HEK293 (cell line): Measurements from ENCODE around the gene IL1R1.

Experiments used
- CTCF ChIA-PET: fragments of 350-600 bp; formaldehyde crosslinking; extraction: SDS; loops from one replicate; lab custom pipeline; 2021; ENCODE audit warnings: antibody characterized with exemption; lab: Yijun Ruan, JAX
- POLR2A ChIA-PET: fragments of 300-600 bp; formaldehyde crosslinking; extraction: SDS; loops from one replicate; lab custom pipeline; 2020; ENCODE audit warnings: antibody characterized with exemption, inconsistent platforms; lab: Yijun Ruan, JAX
- H3K27ac ChIP-seq: fragments of 200-500 bp; sonication (Bioruptor generic); 2 replicates; pipeline ENCODE4 v1.5.1; 2014; ENCODE audit warnings: low read depth, low read length, control low read depth, inconsistent platforms; ENCODE audit errors: extremely low read depth
- H3K36me3 ChIP-seq, 2 experiments: fragments of 200-500 bp in 1 of 2; sonication (Bioruptor generic) in 1 of 2; 1 replicate in 1 of 2; 2 replicates in 1 of 2; pipeline ENCODE4 v1.5.1; 2014 to 2017; ENCODE audit warnings: inconsistent platforms in 2 of 2, low read length in 2 of 2; ENCODE audit not compliant: control insufficient read depth in 2 of 2, insufficient read depth in 1 of 2
- H3K4me1 ChIP-seq: fragments of 200-500 bp; sonication (Bioruptor generic); 2 replicates; pipeline ENCODE4 v1.5.1; 2014; ENCODE audit warnings: mild to moderate bottlenecking, low read length, inconsistent platforms; ENCODE audit not compliant: control insufficient read depth, insufficient read depth
- H3K4me3 ChIP-seq: 2 replicates; pipeline ENCODE4 v1.5.1; 2011; ENCODE audit warnings: low read depth, mild to moderate bottlenecking, control low read depth, low read length, moderate library complexity
- H3K9me3 ChIP-seq: fragments of 200-500 bp; sonication (Bioruptor generic); 2 replicates; pipeline ENCODE4 v1.5.1; 2014; ENCODE audit warnings: low read depth, low read length, inconsistent platforms; ENCODE audit not compliant: control insufficient read depth, insufficient read depth
- ATF2 ChIP-seq: fragments of 450-650 bp; formaldehyde crosslinking; IDR thresholded peaks from 2 replicates; pipeline ENCODE4 v1.5.1; 2016; ENCODE audit warnings: missing biosample characterization, missing genetic modification characterization, low read depth
- CTCF ChIP-seq: fragments of 450-650 bp; formaldehyde crosslinking; IDR thresholded peaks from 2 replicates; pipeline ENCODE4 v1.5.1; 2016; ENCODE audit warnings: missing biosample characterization, missing genetic modification characterization
- HOXA7 ChIP-seq: sonication (generic); formaldehyde crosslinking; IDR thresholded peaks from 2 replicates; pipeline ENCODE4 v1.8.1; 2022; ENCODE audit warnings: missing genetic modification reagents, borderline replicate concordance
- KLF10 ChIP-seq: fragments of 450-650 bp; IDR thresholded peaks from 2 replicates; pipeline ENCODE4 v1.5.1; 2018; ENCODE audit warnings: missing biosample characterization, mild to moderate bottlenecking, missing genetic modification characterization
- ZBTB48 ChIP-seq: fragments of 450-650 bp; formaldehyde crosslinking; IDR thresholded peaks from 2 replicates; pipeline ENCODE4 v1.5.1; 2016; ENCODE audit warnings: missing biosample characterization, missing genetic modification characterization
- ZBTB49 ChIP-seq: fragments of 450-650 bp; formaldehyde crosslinking; IDR thresholded peaks from 2 replicates; pipeline ENCODE4 v1.5.1; 2016; ENCODE audit warnings: missing biosample characterization, missing genetic modification characterization, low read depth
- ZBTB8A ChIP-seq: fragments of 450-650 bp; formaldehyde crosslinking; IDR thresholded peaks from 2 replicates; pipeline ENCODE4 v1.5.1; 2016; ENCODE audit warnings: missing biosample characterization, missing genetic modification characterization
- ZFP37 ChIP-seq: fragments of 450-650 bp; formaldehyde crosslinking; IDR thresholded peaks from 2 replicates; pipeline ENCODE4 v1.5.1; 2016; ENCODE audit warnings: missing biosample characterization, missing genetic modification characterization
- ZNF133 ChIP-seq: fragments of 450-650 bp; formaldehyde crosslinking; IDR thresholded peaks from 2 replicates; pipeline ENCODE4 v1.5.1; 2016; ENCODE audit warnings: missing biosample characterization, missing genetic modification characterization
- ZNF16 ChIP-seq: fragments of 450-650 bp; formaldehyde crosslinking; IDR thresholded peaks from 2 replicates; pipeline ENCODE4 v1.5.1; 2016; ENCODE audit warnings: low read depth, missing biosample characterization, missing genetic modification characterization
- ZNF174 ChIP-seq: fragments of 450-650 bp; formaldehyde crosslinking; IDR thresholded peaks from 2 replicates; pipeline ENCODE4 v1.5.0; 2017; ENCODE audit warnings: missing biosample characterization, mild to moderate bottlenecking, missing genetic modification characterization
- ZNF426 ChIP-seq: fragments of 450-650 bp; formaldehyde crosslinking; IDR thresholded peaks from 2 replicates; pipeline ENCODE4 v1.5.1; 2017; ENCODE audit warnings: missing biosample characterization, missing genetic modification characterization, mild to moderate bottlenecking, inconsistent platforms, moderate library complexity
- ZNF544 ChIP-seq: fragments of 450-650 bp; formaldehyde crosslinking; IDR thresholded peaks from 2 replicates; pipeline ENCODE4 v1.5.0; 2017; ENCODE audit warnings: missing biosample characterization, missing genetic modification characterization
- ZNF558 ChIP-seq: fragments of 450-650 bp; formaldehyde crosslinking; IDR thresholded peaks from 2 replicates; pipeline ENCODE4 v1.5.1; 2016; ENCODE audit warnings: missing biosample characterization, missing genetic modification characterization
- ZNF624 ChIP-seq: fragments of 450-650 bp; formaldehyde crosslinking; IDR thresholded peaks from 2 replicates; pipeline ENCODE4 v1.5.1; 2017; ENCODE audit warnings: missing biosample characterization, missing genetic modification characterization
- ZNF626 ChIP-seq: fragments of 450-650 bp; sonication (Bioruptor Pico); formaldehyde crosslinking; IDR thresholded peaks from 2 replicates; pipeline ENCODE4 v1.5.1; 2018; ENCODE audit warnings: missing biosample characterization, missing genetic modification characterization, inconsistent platforms
- ZNF629 ChIP-seq: fragments of 450-650 bp; formaldehyde crosslinking; IDR thresholded peaks from 2 replicates; pipeline ENCODE4 v1.5.1; 2017; ENCODE audit warnings: missing biosample characterization, missing genetic modification characterization
- ZNF664 ChIP-seq: fragments of 450-650 bp; formaldehyde crosslinking; IDR thresholded peaks from 2 replicates; pipeline ENCODE4 v1.5.1; 2016; ENCODE audit warnings: missing biosample characterization, missing genetic modification characterization
- ZNF670 ChIP-seq: fragments of 450-650 bp; formaldehyde crosslinking; IDR thresholded peaks from 2 replicates; pipeline ENCODE4 v1.5.1; 2016; ENCODE audit warnings: missing biosample characterization, missing genetic modification characterization, low read depth
- ZSCAN18 ChIP-seq: fragments of 450-650 bp; formaldehyde crosslinking; IDR thresholded peaks from 2 replicates; pipeline ENCODE4 v1.5.1; 2016; ENCODE audit warnings: missing biosample characterization, missing genetic modification characterization
- ZSCAN30 ChIP-seq: fragments of 450-650 bp; IDR thresholded peaks from 2 replicates; pipeline ENCODE4 v1.5.1; 2018; ENCODE audit warnings: missing biosample characterization, mild to moderate bottlenecking, missing genetic modification characterization, moderate library complexity

Gene IL1R1

GRCh38 chr2:102119255-102119654 lies 23.3 kb upstream of the IL1R1 start:
- TF ChIP-seq HOXA7 (no peak), CTCF (tag by site-specific recombination) (no peak), ZBTB48 (tag by site-specific recombination) (no peak), ZNF626 (tag by site-specific recombination) (no peak), KLF10 (tag by site-specific recombination) (no peak)
- TF ChIP-seq, all 188 proteins: peak for 0
- POLR2A ChIA-PET: no interaction called here
- no peak overlapping the region for H3K27ac ChIP-seq
- no peaks in the 10 kb centered on the region for H3K4me1 ChIP-seq
- H3K9me3 ChIP-seq: no peaks in the 10 kb centered on the region
- H3K4me3 ChIP-seq: no peak overlapping the region
- H3K36me3 ChIP-seq: no peaks in the 10 kb centered on the region
- CTCF ChIA-PET: interaction anchor here (0.9 kb wide), 1 partner anchor 113 kb away, joined by 3 read pairs; no protein-coding TSS in a partner anchor

- Histone ChIP-seq H3K36me3 (no peaks in the 10 kb centered on the region), H3K27ac (no peak overlapping the region), H3K4me3 (no peak overlapping the region)
- CTCF ChIA-PET: interaction anchor here (0.6 to 0.9 kb wide), 2 partner anchors 16 to 114 kb away, joined by 3 read pairs; no protein-coding TSS in a partner anchor
- TF ChIP-seq ZNF174: no peak
- no peak for TF ChIP-seq ZBTB8A (tag by site-specific recombination)
- no peak for TF ChIP-seq ZNF629 (tag by site-specific recombination)
- no peak for TF ChIP-seq ZSCAN30
- no peak for TF ChIP-seq ZNF544
- no peak for TF ChIP-seq ZFP37
- TF ChIP-seq ZNF624 (tag by site-specific recombination): no peak
- no peak for TF ChIP-seq ZNF16
- no peak for TF ChIP-seq ZNF426 (tag by site-specific recombination)
- no peak for TF ChIP-seq ATF2 (tag by site-specific recombination)
- TF ChIP-seq ZBTB49: no peak
- TF ChIP-seq ZNF133 (tag by site-specific recombination): no peak
- no peak for TF ChIP-seq ZNF664 (tag by site-specific recombination)
- TF ChIP-seq ZSCAN18 (tag by site-specific recombination): no peak
- TF ChIP-seq ZNF670 (tag by site-specific recombination): no peak
- TF ChIP-seq ZNF558: no peak
- TF ChIP-seq, all 188 proteins: peak for 0
- POLR2A ChIA-PET: no interaction called here
- Histone ChIP-seq H3K4me1 (no peaks in the 10 kb centered on the region), H3K9me3 (no peaks in the 10 kb centered on the region)
Observed at GRCh38 chr2:102120261-102120660, 22.3 kb upstream of the IL1R1 start.
